ENCODE measurements around the gene SIX3. TPM values are rescaled to one million over a fixed set of nuclear protein-coding genes. Genes with fewer than 3 reads are reported as not detected.
A peak's percentile ranks its signal among the peaks of the same experiment; 100 is the strongest.

Gene SIX3
- total RNA-seq, 1 donor from 2014 or later = not detected

- intact Hi-C loops (cut with DNase I) = no loop called here
- no peak for TF ChIP-seq CTCF (IDR thresholded peaks at IDR 0.05)
Measured at GRCh38 chr2:44972771-44973535, 31.5 kb downstream of the SIX3 start.

DNA sequence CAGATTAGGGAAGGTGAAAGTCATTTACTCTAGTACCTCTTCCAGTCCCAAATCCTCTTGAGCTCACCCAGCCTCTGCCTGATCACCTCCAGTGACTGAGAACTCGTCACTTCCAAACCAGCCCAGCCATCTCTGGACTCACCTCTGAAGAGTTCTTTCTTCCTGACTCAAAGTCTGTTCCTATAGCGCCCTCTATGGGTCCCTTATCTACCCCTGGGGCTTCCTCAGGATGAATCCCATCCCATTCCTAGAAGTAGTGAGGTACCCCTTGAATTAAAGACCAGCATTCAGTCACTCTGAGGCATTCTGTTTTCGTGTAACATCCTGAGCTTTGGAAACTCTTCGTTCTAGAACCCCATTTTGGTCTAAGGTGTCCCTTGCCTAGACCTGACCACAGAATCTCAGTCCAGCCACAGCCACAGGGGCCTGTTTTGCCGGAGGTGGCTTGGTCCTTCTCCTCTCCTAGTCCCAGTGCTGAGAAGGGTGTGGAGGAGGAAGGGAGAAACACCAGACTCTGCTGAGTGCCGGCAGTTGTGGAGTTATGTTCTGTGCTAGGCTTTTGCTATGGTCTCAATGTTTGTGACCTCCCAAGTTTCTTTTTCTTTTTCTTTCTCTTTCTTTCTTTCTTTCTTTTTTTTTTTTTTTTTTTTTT, 32.7 kb downstream of the SIX3 start:
- peak; percentile 31 for TF ChIP-seq CTCF (IDR thresholded peaks at IDR 0.05)
- ATAC-seq (peak; percentile 41 to 43), DNase-seq (no peak)
- H3K27me3 ChIP-seq (ENCODE audit: low read depth) = peaks cover 20% of the 10 kb centered on the region
- peaks cover 7% of the 10 kb centered on the region for H3K4me1 ChIP-seq
- no peaks in the 10 kb centered on the region for H3K36me3 ChIP-seq
- H3K27ac ChIP-seq = no peak overlapping the region
- intact Hi-C loops (cut with DNase I) = no loop called here
- H3K9me3 ChIP-seq = no peaks in the 10 kb centered on the region
- H3K4me3 ChIP-seq = no peak overlapping the region

More at GRCh38 chr2:44972771-44973535, 31.5 kb downstream of the SIX3 start:
- no peak for DNase-seq
- H3K4me1 ChIP-seq = peaks cover 7% of the 10 kb centered on the region
- ATAC-seq = peak in 1 of 2 donors; percentile 31
- peaks cover 17% of the 10 kb centered on the region for H3K27me3 ChIP-seq (ENCODE audit: low read depth)
- no peaks in the 10 kb centered on the region for H3K9me3 ChIP-seq
- no peaks in the 10 kb centered on the region for H3K36me3 ChIP-seq
- no peak overlapping the region for H3K4me3 ChIP-seq
- no peak overlapping the region for H3K27ac ChIP-seq

DNA sequence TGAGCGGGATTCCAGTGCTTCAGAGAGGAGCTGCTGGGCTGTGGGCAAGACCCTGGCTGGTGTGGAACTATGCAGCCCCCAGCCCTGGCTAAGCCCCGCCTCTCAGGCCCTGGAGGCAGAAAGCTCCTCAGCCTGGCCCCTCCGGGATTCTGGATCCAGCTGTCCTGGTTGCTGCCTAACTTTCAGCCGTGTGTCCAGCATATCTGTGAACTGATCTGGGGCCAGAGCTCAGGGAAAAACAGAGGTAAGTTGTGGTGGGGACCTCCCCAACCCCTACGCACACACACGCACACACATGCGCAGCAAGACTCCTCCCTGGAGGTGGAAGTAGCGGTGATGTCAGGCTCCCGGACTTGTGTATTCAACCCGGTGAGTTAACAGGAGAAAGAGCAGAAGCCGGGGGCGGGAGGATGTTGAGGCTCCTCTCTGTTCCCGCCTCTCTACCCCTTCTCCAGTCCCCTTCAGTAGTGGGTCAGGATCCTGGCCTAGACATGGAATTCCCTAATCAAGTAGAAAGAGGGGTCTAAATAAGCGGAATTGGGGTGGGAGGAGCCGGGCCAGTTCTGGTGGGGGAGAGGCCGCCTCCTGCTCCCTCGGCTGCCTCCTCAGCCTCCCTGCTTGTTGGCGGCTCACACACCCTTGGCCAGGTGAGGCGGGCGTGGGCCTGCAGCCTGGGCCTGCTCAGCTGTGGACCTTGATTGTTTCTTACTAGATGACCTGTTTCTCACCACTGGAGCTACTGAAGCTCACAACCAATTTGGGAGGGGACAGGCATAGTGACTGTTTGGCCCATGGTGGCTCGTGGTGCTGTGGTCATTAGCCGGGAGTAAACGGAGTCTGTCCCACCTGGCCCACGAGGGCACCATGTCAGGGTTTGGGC, 34.3 kb downstream of the SIX3 start:
- no peak overlapping the region for H3K27ac ChIP-seq
- ATAC-seq (no peak), DNase-seq (no peak)
- peaks cover 20% of the 10 kb centered on the region for H3K27me3 ChIP-seq (ENCODE audit: low read depth)
- H3K4me1 ChIP-seq = peaks cover 7% of the 10 kb centered on the region
- H3K9me3 ChIP-seq = no peaks in the 10 kb centered on the region
- intact Hi-C loops (cut with DNase I) = no loop called here
- no peak overlapping the region for H3K4me3 ChIP-seq
- no peak for TF ChIP-seq CTCF (IDR thresholded peaks at IDR 0.05)
- H3K36me3 ChIP-seq = no peaks in the 10 kb centered on the region

- Histone ChIP-seq H3K27ac (no peak overlapping the region), H3K36me3 (no peaks in the 10 kb centered on the region), H3K4me3 (no peak overlapping the region), H3K4me1 (no peaks in the 10 kb centered on the region), H3K9me3 (no peaks in the 10 kb centered on the region), H3K27me3 (ENCODE audit: low read depth) (peaks cover 12% of the 10 kb centered on the region)
- no peak for TF ChIP-seq CTCF (IDR thresholded peaks at IDR 0.05)
- intact Hi-C loops (cut with DNase I) = no loop called here
- no peak for DNase-seq
- ATAC-seq = no peak
Measured at GRCh38 chr2:44979581-44979980, 38.1 kb downstream of the SIX3 start.

All from lower lobe of right lung (tissue), 2 donors.